Keratinocyte (primary cell): ENCODE data around the gene CDR2L. TPM values are rescaled to one million over a fixed set of nuclear protein-coding genes. Genes with fewer than 3 reads are reported as not detected.

Experiments
- DNase-seq: peaks from one replicate; pipeline ENCODE4 v3.0.0-alpha.2; 2011; ENCODE audit warnings: low read depth, missing footprints, low spot score
- FAIRE-seq: peaks from 2 replicates; lab custom pipeline; 2011; peaks lifted over from hg19 to GRCh38; lab: Jason Lieb, UNC
- H2AFZ ChIP-seq: 2 replicates; pipeline ENCODE4 v1.6.0; 2012; ENCODE audit warnings: low read length, control low read depth, inconsistent platforms; ENCODE audit not compliant: control insufficient read depth
- H3K27ac ChIP-seq: 2 replicates; pipeline ENCODE4 v1.5.1; 2011; ENCODE audit warnings: low read length; ENCODE audit not compliant: control insufficient read depth, insufficient read depth
- H3K27me3 ChIP-seq: 3 replicates; pipeline ENCODE4 v1.6.0; 2011; ENCODE audit warnings: low read length; ENCODE audit not compliant: control insufficient read depth, insufficient read depth; ENCODE audit errors: extremely low read depth
- H3K36me3 ChIP-seq, 2 experiments: 2 replicates in 1 of 2; 3 replicates in 1 of 2; pipeline ENCODE4 v1.5.1; 2011; ENCODE audit warnings: low read length in 2 of 2, mild to moderate bottlenecking in 1 of 2; ENCODE audit not compliant: control insufficient read depth in 2 of 2, insufficient read depth in 2 of 2; ENCODE audit errors: extremely low read depth in 1 of 2
- H3K4me1 ChIP-seq: 3 replicates; pipeline ENCODE4 v1.5.1; 2011; ENCODE audit warnings: low read length; ENCODE audit not compliant: control insufficient read depth, insufficient read depth; ENCODE audit errors: extremely low read depth
- H3K4me2 ChIP-seq: 3 replicates; pipeline ENCODE4 v1.6.0; 2011; ENCODE audit warnings: low read depth, low read length; ENCODE audit not compliant: control insufficient read depth, insufficient read depth; ENCODE audit errors: extremely low read depth
- H3K4me3 ChIP-seq, 3 experiments: fragments of 200-600 bp in 1 of 3; sonication (generic) in 1 of 3; 2 replicates in 2 of 3; 3 replicates in 1 of 3; pipeline ENCODE4 v1.5.1; 2011 to 2016; ENCODE audit warnings: low read length in 3 of 3, mild to moderate bottlenecking in 3 of 3, control low read depth in 2 of 3, inconsistent platforms in 1 of 3, low read depth in 1 of 3, mixed read lengths in 1 of 3, mixed run types in 1 of 3, moderate library complexity in 1 of 3; ENCODE audit not compliant: control insufficient read depth in 2 of 3, insufficient read depth in 2 of 3; ENCODE audit errors: extremely low read depth in 1 of 3
- H3K79me2 ChIP-seq: 2 replicates; pipeline ENCODE4 v1.6.0; 2012; ENCODE audit warnings: low read length; ENCODE audit not compliant: control insufficient read depth, insufficient read depth
- H3K9ac ChIP-seq: 3 replicates; pipeline ENCODE4 v1.6.0; 2011; ENCODE audit warnings: low read length; ENCODE audit not compliant: control insufficient read depth, insufficient read depth; ENCODE audit errors: extremely low read depth
- H3K9me1 ChIP-seq: 3 replicates; pipeline ENCODE4 v1.6.0; 2011; ENCODE audit warnings: low read length; ENCODE audit not compliant: control insufficient read depth, insufficient read depth; ENCODE audit errors: extremely low read depth
- H3K9me3 ChIP-seq: 2 replicates; pipeline ENCODE4 v1.5.1; 2012; ENCODE audit warnings: low read depth, low read length; ENCODE audit not compliant: control insufficient read depth
- H4K20me1 ChIP-seq: 3 replicates; pipeline ENCODE4 v1.6.0; 2011; ENCODE audit warnings: low read length; ENCODE audit not compliant: control insufficient read depth, insufficient read depth; ENCODE audit errors: extremely low read depth
- EZH2 ChIP-seq: IDR thresholded peaks from one replicate; pipeline ENCODE4 v1.6.1; 2012; ENCODE audit warnings: inconsistent platforms, mild to moderate bottlenecking, low read length, moderate library complexity
- dilution Hi-C: fragments of 300-500 bp; cut with MboI; formaldehyde crosslinking; loops from one replicate; pipeline ENCODE4 v1.7.0; 2020; ENCODE audit warnings: low sequenced_read_pairs; ENCODE audit not compliant: extremely low pct_ligation_motif_present
- polyA plus RNA-seq, 5 experiments: library from polyadenylated mRNA; depleted of rRNA in 3 of 5; stranded (reverse) in 3 of 5; stranded (forward) in 1 of 5; unstranded in 1 of 5; fragments of >200 nt; gene quantifications; 1 replicate in 1 of 5; 2 replicates in 3 of 5; 3 replicates in 1 of 5; pipeline versions ENCODE4 v1.2.1 to v1.2.3, GENCODE V29; 2011 to 2012; ENCODE audit warnings: missing spikeins in 2 of 5, low read depth in 1 of 5, low replicate concordance in 1 of 5
- TF ChIP-seq, protein P1 (sequence below), 3 experiments: IDR thresholded peaks in 1 of 3; conservative IDR thresholded peaks in 1 of 3; optimal IDR thresholded peaks in 1 of 3; 2 replicates in 2 of 3; 3 replicates in 1 of 3; pipeline versions ENCODE3 to v1.5.1; 2011; ENCODE audit warnings: low read length in 3 of 3, mild to moderate bottlenecking in 3 of 3, moderate library complexity in 2 of 3, control low read depth in 1 of 3, inconsistent platforms in 1 of 3; ENCODE audit not compliant: insufficient read depth in 2 of 3; ENCODE audit errors: extremely low read depth in 1 of 3

CDR2L gene
- polyA plus RNA-seq, 1 donor (not counting 4 experiments of a cell fraction or from before 2014, with no cell fraction given) = 7.1 TPM

DNA sequence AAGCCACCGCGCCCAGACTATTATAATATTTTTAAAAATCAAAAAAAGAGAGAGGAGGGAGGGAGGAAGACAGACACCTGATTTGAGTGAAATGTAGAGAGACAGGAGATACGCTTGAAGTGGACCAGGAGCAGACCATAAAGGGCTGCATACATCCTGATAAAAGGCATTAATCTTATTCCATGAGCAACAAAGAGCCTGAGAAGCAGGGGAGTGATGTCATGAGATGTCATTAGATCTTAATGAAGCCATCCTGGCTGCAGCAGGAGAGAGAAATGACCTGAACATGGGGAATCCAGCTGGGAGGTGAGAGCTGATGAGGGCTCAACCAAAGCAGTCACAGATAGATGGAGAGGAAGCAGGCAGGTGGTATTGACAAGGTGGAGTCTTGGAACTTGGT, 9.6 kb upstream of the CDR2L start:
- TF ChIP-seq, protein P1, sequence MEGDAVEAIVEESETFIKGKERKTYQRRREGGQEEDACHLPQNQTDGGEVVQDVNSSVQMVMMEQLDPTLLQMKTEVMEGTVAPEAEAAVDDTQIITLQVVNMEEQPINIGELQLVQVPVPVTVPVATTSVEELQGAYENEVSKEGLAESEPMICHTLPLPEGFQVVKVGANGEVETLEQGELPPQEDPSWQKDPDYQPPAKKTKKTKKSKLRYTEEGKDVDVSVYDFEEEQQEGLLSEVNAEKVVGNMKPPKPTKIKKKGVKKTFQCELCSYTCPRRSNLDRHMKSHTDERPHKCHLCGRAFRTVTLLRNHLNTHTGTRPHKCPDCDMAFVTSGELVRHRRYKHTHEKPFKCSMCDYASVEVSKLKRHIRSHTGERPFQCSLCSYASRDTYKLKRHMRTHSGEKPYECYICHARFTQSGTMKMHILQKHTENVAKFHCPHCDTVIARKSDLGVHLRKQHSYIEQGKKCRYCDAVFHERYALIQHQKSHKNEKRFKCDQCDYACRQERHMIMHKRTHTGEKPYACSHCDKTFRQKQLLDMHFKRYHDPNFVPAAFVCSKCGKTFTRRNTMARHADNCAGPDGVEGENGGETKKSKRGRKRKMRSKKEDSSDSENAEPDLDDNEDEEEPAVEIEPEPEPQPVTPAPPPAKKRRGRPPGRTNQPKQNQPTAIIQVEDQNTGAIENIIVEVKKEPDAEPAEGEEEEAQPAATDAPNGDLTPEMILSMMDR (optimal IDR thresholded peaks at IDR 0.05 in 1 of 3, IDR thresholded peaks at IDR 0.05 in 1 of 3, conservative IDR thresholded peaks at IDR 0.05 in 1 of 3; ENCODE audit: extremely low read depth in 1 of 3, insufficient read depth in 2 of 3, low read length in 3 of 3) = no peak
- TF ChIP-seq EZH2 = no peak
- DNase-seq (no peak), FAIRE-seq (no peak)
- H4K20me1 ChIP-seq = no peaks in the 10 kb centered on the region
- dilution Hi-C loops = no loop called here
- no peaks in the 10 kb centered on the region for H3K9me3 ChIP-seq
- no peak overlapping the region for H3K9ac ChIP-seq
- no peak overlapping the region for H2AFZ ChIP-seq
- H3K36me3 ChIP-seq = no peaks in the 10 kb centered on the region
- no peaks in the 10 kb centered on the region for H3K9me1 ChIP-seq
- H3K4me2 ChIP-seq = no peak overlapping the region
- no peak overlapping the region for H3K4me3 ChIP-seq
- no peak overlapping the region for H3K27ac ChIP-seq
- peaks cover 18% of the 10 kb centered on the region for H3K4me1 ChIP-seq
- peaks cover 15% of the 10 kb centered on the region for H3K27me3 ChIP-seq
- H3K79me2 ChIP-seq = no peaks in the 10 kb centered on the region

DNA sequence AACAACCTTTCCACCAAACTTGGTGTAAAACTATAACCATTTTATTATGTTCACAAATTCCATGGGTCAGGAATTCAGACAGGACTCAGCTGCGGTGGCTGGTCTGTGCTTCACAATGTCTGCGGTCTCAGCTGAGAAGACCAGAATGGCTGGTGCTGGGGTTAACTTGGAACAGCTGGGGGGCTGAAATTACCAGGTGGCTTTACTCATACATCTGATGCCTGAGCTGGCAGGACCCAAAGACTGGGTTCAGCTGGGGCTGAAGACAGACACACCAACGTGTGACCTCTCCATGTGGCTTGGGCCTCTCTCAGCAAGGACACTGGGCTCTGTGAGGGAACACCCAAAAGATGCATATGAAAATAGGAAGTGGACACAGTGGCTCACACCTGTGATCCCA, 9.2 kb upstream of the CDR2L start:
- H4K20me1 ChIP-seq = no peaks in the 10 kb centered on the region
- no peaks in the 10 kb centered on the region for H3K9me1 ChIP-seq
- H3K27me3 ChIP-seq = peaks cover 11% of the 10 kb centered on the region
- peaks cover 17% of the 10 kb centered on the region for H3K4me1 ChIP-seq
- no peaks in the 10 kb centered on the region for H3K9me3 ChIP-seq
- no peak overlapping the region for H3K4me3 ChIP-seq
- H3K36me3 ChIP-seq = no peaks in the 10 kb centered on the region
- FAIRE-seq = no peak
- no peak overlapping the region for H3K4me2 ChIP-seq
- dilution Hi-C loops = no loop called here
- TF ChIP-seq EZH2 = no peak
- H2AFZ ChIP-seq = no peak overlapping the region
- H3K27ac ChIP-seq = no peak overlapping the region
- no peak overlapping the region for H3K9ac ChIP-seq
- DNase-seq = no peak
- H3K79me2 ChIP-seq = no peaks in the 10 kb centered on the region
